Loucy (cell line): ENCODE results near the gene CDH20.

ENCODE experiments used
- H2AFZ ChIP-seq: fragments of 200-600 bp; sonication (generic); 2 replicates; pipeline ENCODE4 v1.6.0; 2016; ENCODE audit warnings: antibody characterized with exemption, mild to moderate bottlenecking, low read length, moderate library complexity
- H3F3A ChIP-seq: fragments of 200-600 bp; 2 replicates; pipeline ENCODE4 v1.6.0; 2016; ENCODE audit warnings: antibody characterized with exemption, low read depth, mild to moderate bottlenecking
- H3K27me3 ChIP-seq: fragments of 200-600 bp; sonication (generic); 2 replicates; pipeline ENCODE4 v1.6.1; 2014; ENCODE audit warnings: low read length, mild to moderate bottlenecking; ENCODE audit not compliant: insufficient read depth, poor library complexity, severe bottlenecking
- H3K36me3 ChIP-seq: fragments of 200-600 bp; sonication (generic); 2 replicates; pipeline ENCODE4 v1.6.1; 2016; ENCODE audit warnings: low read length; ENCODE audit not compliant: insufficient read depth
- H3K4me1 ChIP-seq: fragments of 200-600 bp; sonication (generic); 2 replicates; pipeline ENCODE4 v1.5.1; 2014; ENCODE audit warnings: low read length, mild to moderate bottlenecking; ENCODE audit not compliant: insufficient read depth, poor library complexity, severe bottlenecking
- H3K4me2 ChIP-seq: fragments of 200-600 bp; sonication (generic); 2 replicates; pipeline ENCODE4 v1.6.0; 2014; ENCODE audit warnings: antibody characterized with exemption, low read length, low read depth, mild to moderate bottlenecking; ENCODE audit not compliant: poor library complexity, severe bottlenecking
- H3K4me3 ChIP-seq: fragments of 200-600 bp; sonication (generic); 2 replicates; pipeline ENCODE4 v1.5.1; 2014; ENCODE audit warnings: low read length, mild to moderate bottlenecking, mixed read lengths; ENCODE audit not compliant: poor library complexity, severe bottlenecking
- H3K79me2 ChIP-seq: fragments of 200-600 bp; sonication (generic); 2 replicates; pipeline ENCODE4 v1.6.1; 2014; ENCODE audit warnings: low read length; ENCODE audit not compliant: insufficient read depth
- H3K9ac ChIP-seq: fragments of 200-600 bp; sonication (generic); 2 replicates; pipeline ENCODE4 v1.6.0; 2014; ENCODE audit warnings: mild to moderate bottlenecking, low read depth, low read length, moderate library complexity; ENCODE audit not compliant: poor library complexity, severe bottlenecking
- H3K9me2 ChIP-seq: fragments of 200-600 bp; sonication (generic); replicated peaks from 2 replicates; pipeline ENCODE4 v1.6.1; 2016; ENCODE audit warnings: low read depth, low read length, mixed read lengths
- H3K9me3 ChIP-seq: fragments of 200-600 bp; sonication (generic); 2 replicates; pipeline ENCODE4 v1.6.1; 2014; ENCODE audit warnings: mild to moderate bottlenecking, antibody characterized with exemption, low read length, low read depth; ENCODE audit not compliant: insufficient read depth
- H4K20me1 ChIP-seq: fragments of 200-600 bp; sonication (generic); 2 replicates; pipeline ENCODE4 v1.6.0; 2014; ENCODE audit warnings: antibody characterized with exemption, low read length, mild to moderate bottlenecking; ENCODE audit not compliant: insufficient read depth, poor library complexity, severe bottlenecking
- EZH2phosphoT487 ChIP-seq: fragments of 200-600 bp; IDR thresholded peaks from 2 replicates; pipeline ENCODE4 v1.6.1; 2018; ENCODE audit warnings: antibody characterized with exemption, mild to moderate bottlenecking, moderate library complexity, borderline replicate concordance
- TF ChIP-seq, protein P1 (sequence below): fragments of 200-600 bp; sonication (generic); conservative IDR thresholded peaks from 2 replicates; pipeline ENCODE4 v1.5.1; 2014; ENCODE audit warnings: mild to moderate bottlenecking, antibody characterized with exemption, low read length

Gene CDH20

DNA sequence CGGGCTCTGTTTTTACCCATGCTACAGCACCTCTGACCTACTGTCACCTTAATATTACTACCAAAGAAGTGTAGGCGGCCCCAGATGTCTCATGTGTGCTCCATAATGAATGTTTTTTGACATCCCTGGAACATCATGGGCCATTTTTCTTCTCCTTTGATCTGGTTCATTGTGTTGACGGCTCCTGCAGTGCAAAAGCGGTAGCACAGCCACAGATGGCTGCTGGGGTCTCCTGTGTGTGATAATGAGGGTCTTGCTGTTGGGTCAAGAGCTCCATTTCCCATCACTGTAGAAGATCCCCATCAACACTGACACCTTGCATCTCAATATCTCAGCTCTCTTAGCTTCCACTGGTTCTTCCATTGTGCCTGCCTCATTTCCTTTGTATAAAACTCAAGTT lies 95.0 kb downstream of the CDH20 start:
- Histone ChIP-seq H3K9me2 (no peaks in the 10 kb centered on the region), H3K4me3 (no peak overlapping the region), H4K20me1 (no peaks in the 10 kb centered on the region), H3K4me2 (no peak overlapping the region), H2AFZ (no peak overlapping the region), H3K79me2 (no peaks in the 10 kb centered on the region), H3F3A (no peaks in the 10 kb centered on the region), H3K9ac (no peak overlapping the region), H3K4me1 (no peaks in the 10 kb centered on the region), H3K9me3 (no peaks in the 10 kb centered on the region), H3K27me3 (no peaks in the 10 kb centered on the region), H3K36me3 (no peaks in the 10 kb centered on the region)
- TF ChIP-seq, protein P1, sequence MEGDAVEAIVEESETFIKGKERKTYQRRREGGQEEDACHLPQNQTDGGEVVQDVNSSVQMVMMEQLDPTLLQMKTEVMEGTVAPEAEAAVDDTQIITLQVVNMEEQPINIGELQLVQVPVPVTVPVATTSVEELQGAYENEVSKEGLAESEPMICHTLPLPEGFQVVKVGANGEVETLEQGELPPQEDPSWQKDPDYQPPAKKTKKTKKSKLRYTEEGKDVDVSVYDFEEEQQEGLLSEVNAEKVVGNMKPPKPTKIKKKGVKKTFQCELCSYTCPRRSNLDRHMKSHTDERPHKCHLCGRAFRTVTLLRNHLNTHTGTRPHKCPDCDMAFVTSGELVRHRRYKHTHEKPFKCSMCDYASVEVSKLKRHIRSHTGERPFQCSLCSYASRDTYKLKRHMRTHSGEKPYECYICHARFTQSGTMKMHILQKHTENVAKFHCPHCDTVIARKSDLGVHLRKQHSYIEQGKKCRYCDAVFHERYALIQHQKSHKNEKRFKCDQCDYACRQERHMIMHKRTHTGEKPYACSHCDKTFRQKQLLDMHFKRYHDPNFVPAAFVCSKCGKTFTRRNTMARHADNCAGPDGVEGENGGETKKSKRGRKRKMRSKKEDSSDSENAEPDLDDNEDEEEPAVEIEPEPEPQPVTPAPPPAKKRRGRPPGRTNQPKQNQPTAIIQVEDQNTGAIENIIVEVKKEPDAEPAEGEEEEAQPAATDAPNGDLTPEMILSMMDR = no peak
- no peak for TF ChIP-seq EZH2phosphoT487

DNA sequence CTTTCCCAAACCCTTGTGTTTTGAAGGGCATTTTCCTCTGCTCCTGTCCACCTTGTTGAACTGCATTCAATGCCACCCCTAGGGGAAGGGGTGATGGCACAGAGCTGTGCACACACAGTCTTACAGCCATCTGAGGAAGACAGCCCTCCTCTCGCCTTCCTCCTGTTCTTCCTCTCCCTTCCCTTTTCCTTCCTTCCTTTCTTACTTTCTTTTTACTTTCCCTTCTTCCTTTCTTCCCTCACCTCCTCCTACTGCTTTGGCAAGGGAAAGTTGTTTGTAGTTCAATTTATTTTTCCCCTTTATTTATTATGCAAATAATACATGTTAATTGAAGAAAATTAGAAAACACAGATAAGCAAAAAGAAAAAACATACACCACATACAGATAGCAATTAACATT lies 99.4 kb downstream of the CDH20 start:
- no peak overlapping the region for H3K4me2 ChIP-seq
- no peaks in the 10 kb centered on the region for H3K79me2 ChIP-seq
- no peaks in the 10 kb centered on the region for H3K4me1 ChIP-seq
- H3F3A ChIP-seq = no peaks in the 10 kb centered on the region
- H3K4me3 ChIP-seq = no peak overlapping the region
- H3K36me3 ChIP-seq = no peaks in the 10 kb centered on the region
- no peaks in the 10 kb centered on the region for H3K9me2 ChIP-seq
- H2AFZ ChIP-seq = no peak overlapping the region
- TF ChIP-seq, protein P1 = no peak
- TF ChIP-seq EZH2phosphoT487 = no peak
- H3K9ac ChIP-seq = no peak overlapping the region
- no peaks in the 10 kb centered on the region for H4K20me1 ChIP-seq
- H3K9me3 ChIP-seq = no peaks in the 10 kb centered on the region; the same call in 1 of the 2 replicates
- no peaks in the 10 kb centered on the region for H3K27me3 ChIP-seq

DNA sequence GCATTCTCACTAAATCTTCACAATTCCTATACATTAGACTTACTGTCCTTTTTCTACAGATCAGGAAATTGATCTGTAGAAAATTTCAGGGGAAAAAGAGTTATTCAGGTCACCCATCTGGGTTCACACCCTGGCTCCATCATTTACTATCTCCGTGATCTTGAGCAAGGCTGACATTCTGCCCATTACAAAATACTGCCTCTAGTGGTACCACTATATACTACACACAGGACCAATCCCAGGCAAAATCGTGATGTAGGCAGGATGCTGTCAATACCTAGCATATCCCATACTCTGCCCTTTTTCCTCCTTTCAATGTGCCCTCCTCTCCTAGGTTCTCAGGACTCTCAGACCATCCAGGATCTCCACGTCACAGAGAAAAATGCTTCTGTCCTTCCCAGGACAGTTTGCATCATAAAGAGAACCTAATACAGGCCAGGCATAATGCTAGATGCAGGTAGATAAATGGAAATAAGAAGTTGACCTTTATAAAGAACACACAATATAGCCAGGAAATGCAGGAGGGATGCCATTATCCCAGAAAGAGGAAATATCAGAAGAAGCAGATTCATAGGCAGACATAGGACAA lies 101.9 kb downstream of the CDH20 start:
- no peak for TF ChIP-seq EZH2phosphoT487
- TF ChIP-seq, protein P1 = peak; percentile 73
- Histone ChIP-seq H3K79me2 (no peaks in the 10 kb centered on the region), H3F3A (no peaks in the 10 kb centered on the region), H2AFZ (no peak overlapping the region), H3K4me1 (no peaks in the 10 kb centered on the region), H3K4me3 (no peak overlapping the region), H4K20me1 (no peaks in the 10 kb centered on the region), H3K4me2 (no peak overlapping the region), H3K9ac (no peak overlapping the region), H3K9me2 (no peaks in the 10 kb centered on the region), H3K9me3 (no peaks in the 10 kb centered on the region; the same call in 1 of the 2 replicates), H3K36me3 (no peaks in the 10 kb centered on the region), H3K27me3 (no peaks in the 10 kb centered on the region)
